Measurements from ENCODE around the gene MRPL4. TPM values are rescaled to one million over a fixed set of nuclear protein-coding genes. Genes with fewer than 3 reads are reported as not detected.

The MRPL4 gene
- 74.8 and 81.3 TPM in 2 replicates for total RNA-seq (2012; rRNA removed)

DNA sequence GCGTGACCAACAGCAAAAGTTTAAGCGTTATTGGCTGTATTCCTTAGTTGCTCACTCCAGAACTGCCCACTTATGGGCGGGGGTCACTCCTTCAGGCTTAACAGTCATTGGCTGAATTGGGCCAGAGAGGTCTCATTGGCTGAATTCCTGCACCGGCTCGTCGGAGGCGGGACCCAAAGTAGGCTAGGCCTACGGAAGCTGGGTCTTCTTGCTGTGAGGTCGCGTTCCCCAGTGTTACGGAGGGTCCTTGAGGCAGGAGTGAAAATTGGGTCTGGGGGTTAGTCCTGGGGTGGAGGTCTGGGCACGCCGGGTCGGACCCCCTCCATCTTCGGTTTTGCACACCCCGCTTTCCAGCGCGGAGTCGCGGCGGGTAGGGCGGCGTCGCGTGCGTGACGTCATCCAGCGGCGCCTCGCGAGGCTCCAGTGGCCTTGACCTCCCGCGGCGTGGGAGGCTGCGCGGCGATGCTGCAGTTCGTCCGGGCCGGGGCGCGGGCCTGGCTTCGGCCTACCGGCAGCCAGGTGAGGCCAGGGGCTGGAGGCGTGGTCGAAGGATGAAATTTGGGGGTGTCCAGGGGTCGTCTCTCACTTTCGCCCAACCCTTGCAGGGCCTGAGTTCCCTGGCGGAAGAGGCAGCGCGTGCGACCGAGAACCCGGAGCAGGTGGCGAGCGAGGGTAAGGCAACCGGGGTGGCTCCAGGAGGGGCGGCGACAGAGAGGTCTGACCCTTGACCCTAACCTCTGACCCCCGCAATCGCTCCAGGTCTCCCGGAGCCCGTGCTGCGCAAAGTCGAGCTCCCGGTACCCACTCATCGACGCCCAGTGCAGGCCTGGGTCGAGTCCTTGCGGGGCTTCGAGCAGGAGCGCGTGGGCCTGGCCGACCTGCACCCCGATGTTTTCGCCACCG lies at the start of gene MRPL4:
TSS of gene MRPL4 (plus strand) at position 423 of the 903 bp plus-strand sequence. CDS start at position 463, 40 bp downstream.
- peak within 1 kb of the TSS; percentile 85 for H3K9ac ChIP-seq (ENCODE audit: low read depth, low read length)
- H3K4me1 ChIP-seq (ENCODE audit: control insufficient read depth, insufficient read depth, low read length): peaks cover 3% of the 10 kb centered on the region
- H3K36me3 ChIP-seq (ENCODE audit: insufficient read depth, low read length): peaks cover 11% of the 10 kb centered on the region
- H3K9me3 ChIP-seq (replicated peaks; ENCODE audit: low read length): no peaks in the 10 kb centered on the region
- peak within 1 kb of the TSS; percentile 84 for H3K4me3 ChIP-seq (ENCODE audit: low read length)
- H3K27me3 ChIP-seq (ENCODE audit: control insufficient read depth, insufficient read depth, low read length): no peaks in the 10 kb centered on the region
- peak within 1 kb of the TSS; percentile 96 for H3K4me2 ChIP-seq (ENCODE audit: low read length)

DNA sequence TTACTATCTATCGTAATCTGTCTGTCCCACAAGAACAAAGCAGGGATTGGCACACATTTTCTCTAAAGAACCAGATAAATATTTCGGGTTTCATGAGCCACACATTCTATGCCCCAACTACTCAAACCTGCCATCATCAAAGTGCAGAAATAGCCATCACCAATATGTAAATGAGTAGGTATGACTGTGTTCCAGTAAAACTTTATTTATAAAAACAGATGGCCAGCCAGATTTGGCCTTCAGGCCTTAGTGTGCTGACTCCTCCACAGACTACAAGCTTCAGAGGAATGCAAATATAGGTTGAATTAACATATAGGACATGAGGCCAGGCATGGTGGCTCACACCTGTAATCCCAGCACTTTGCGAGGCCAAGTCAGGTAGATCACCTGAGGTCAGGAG lies 48.3 kb upstream of the MRPL4 start:
- no peaks in the 10 kb centered on the region for H3K27me3 ChIP-seq (ENCODE audit: control insufficient read depth, insufficient read depth, low read length)
- no peaks in the 10 kb centered on the region for H3K36me3 ChIP-seq (ENCODE audit: insufficient read depth, low read length)
- H3K9me3 ChIP-seq (replicated peaks; ENCODE audit: low read length): no peaks in the 10 kb centered on the region
- no peak overlapping the region for H3K4me3 ChIP-seq (ENCODE audit: low read length)
- H3K4me1 ChIP-seq (ENCODE audit: control insufficient read depth, insufficient read depth, low read length): peaks cover 7% of the 10 kb centered on the region
- no peak overlapping the region for H3K4me2 ChIP-seq (ENCODE audit: low read length)
- H3K9ac ChIP-seq (ENCODE audit: low read depth, low read length): no peak overlapping the region

DNA sequence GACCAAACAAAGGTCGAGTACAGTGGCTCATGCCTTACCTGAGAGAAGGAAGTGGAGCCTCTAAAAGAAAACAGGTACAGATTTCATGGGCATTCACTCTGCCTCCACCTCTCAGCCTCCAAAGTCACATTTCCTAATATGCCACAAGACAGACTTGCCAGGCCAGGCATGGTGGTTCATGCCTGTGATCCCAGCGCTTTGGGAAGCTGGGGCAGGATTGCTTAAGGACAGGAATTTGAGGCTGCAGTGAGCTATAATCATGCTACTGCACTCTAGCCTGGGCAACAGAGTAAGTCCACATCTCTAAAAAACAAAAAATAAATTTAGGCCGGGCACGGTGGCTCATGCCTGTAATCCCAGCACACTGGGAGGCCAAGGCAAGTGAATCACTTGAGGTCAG lies 46.4 kb upstream of the MRPL4 start:
- Histone ChIP-seq H3K9me3 (replicated peaks; ENCODE audit: low read length) (no peaks in the 10 kb centered on the region), H3K36me3 (ENCODE audit: insufficient read depth, low read length) (no peaks in the 10 kb centered on the region), H3K9ac (ENCODE audit: low read depth, low read length) (no peak overlapping the region), H3K4me2 (ENCODE audit: low read length) (no peak overlapping the region), H3K4me3 (ENCODE audit: low read length) (no peak overlapping the region), H3K4me1 (ENCODE audit: control insufficient read depth, insufficient read depth, low read length) (peaks cover 11% of the 10 kb centered on the region), H3K27me3 (ENCODE audit: control insufficient read depth, insufficient read depth, low read length) (no peaks in the 10 kb centered on the region)

GRCh38 chr19:10206226-10206885 lies 45.7 kb upstream of the MRPL4 start:
- Histone ChIP-seq H3K36me3 (ENCODE audit: insufficient read depth, low read length) (no peaks in the 10 kb centered on the region), H3K4me1 (ENCODE audit: control insufficient read depth, insufficient read depth, low read length) (peaks cover 11% of the 10 kb centered on the region), H3K9me3 (replicated peaks; ENCODE audit: low read length) (no peaks in the 10 kb centered on the region), H3K4me3 (ENCODE audit: low read length) (no peak overlapping the region), H3K4me2 (ENCODE audit: low read length) (no peak overlapping the region), H3K27me3 (ENCODE audit: control insufficient read depth, insufficient read depth, low read length) (no peaks in the 10 kb centered on the region), H3K9ac (ENCODE audit: low read depth, low read length) (no peak overlapping the region)

DNA sequence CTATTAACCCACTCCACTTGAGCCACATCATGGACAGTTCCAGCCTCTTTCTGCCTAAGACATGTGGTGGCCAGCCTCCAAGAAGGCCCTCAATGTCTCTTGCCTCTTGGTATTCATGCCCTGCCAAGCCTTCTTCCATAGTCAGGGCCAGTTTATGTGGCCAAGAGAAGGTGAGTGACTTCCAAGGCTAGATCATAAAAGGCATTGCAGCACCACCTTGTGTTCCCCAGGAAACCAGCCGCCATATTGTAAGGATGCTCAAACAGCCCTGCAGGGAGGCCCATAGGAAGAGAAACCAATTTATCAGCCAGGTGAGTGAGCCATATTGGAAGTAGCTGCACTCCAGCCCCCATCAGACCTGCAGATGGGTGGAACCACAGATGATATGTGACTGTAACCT lies 45.0 kb upstream of the MRPL4 start:
- no peak overlapping the region for H3K4me3 ChIP-seq (ENCODE audit: low read length)
- no peaks in the 10 kb centered on the region for H3K9me3 ChIP-seq (replicated peaks; ENCODE audit: low read length)
- no peaks in the 10 kb centered on the region for H3K36me3 ChIP-seq (ENCODE audit: insufficient read depth, low read length)
- H3K27me3 ChIP-seq (ENCODE audit: control insufficient read depth, insufficient read depth, low read length): peaks cover 3% of the 10 kb centered on the region
- peaks cover 11% of the 10 kb centered on the region for H3K4me1 ChIP-seq (ENCODE audit: control insufficient read depth, insufficient read depth, low read length)
- H3K4me2 ChIP-seq (ENCODE audit: low read length): no peak overlapping the region
- H3K9ac ChIP-seq (ENCODE audit: low read depth, low read length): no peak overlapping the region

GRCh38 chr19:10209315-10209714 lies 42.7 kb upstream of the MRPL4 start:
- no peak overlapping the region for H3K9ac ChIP-seq (ENCODE audit: low read depth, low read length)
- no peaks in the 10 kb centered on the region for H3K9me3 ChIP-seq (replicated peaks; ENCODE audit: low read length)
- H3K4me1 ChIP-seq (ENCODE audit: control insufficient read depth, insufficient read depth, low read length): peaks cover 11% of the 10 kb centered on the region
- H3K36me3 ChIP-seq (ENCODE audit: insufficient read depth, low read length): no peaks in the 10 kb centered on the region
- H3K27me3 ChIP-seq (ENCODE audit: control insufficient read depth, insufficient read depth, low read length): peaks cover 3% of the 10 kb centered on the region
- H3K4me2 ChIP-seq (ENCODE audit: low read length): no peak overlapping the region
- no peak overlapping the region for H3K4me3 ChIP-seq (ENCODE audit: low read length)

DNA sequence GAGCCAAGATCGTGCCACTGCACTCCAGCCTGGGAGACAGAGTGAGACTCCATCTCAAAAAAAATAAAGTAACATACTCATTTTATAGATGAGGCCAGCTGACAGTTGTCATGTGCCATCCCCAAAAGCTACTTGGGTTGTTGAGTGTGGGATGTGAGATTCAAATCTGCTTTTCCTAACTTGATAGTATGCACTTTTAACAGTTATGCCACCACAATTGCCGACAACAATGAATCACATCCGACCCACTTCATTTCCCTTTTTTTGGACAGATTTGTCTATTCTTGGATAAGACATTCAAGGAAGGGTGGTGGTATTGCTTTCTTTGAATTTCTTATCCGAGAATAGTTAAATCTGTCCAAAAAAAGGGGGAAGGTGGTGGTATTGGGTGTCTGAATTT lies 41.0 kb upstream of the MRPL4 start:
- Histone ChIP-seq H3K4me1 (ENCODE audit: control insufficient read depth, insufficient read depth, low read length) (peaks cover 10% of the 10 kb centered on the region), H3K27me3 (ENCODE audit: control insufficient read depth, insufficient read depth, low read length) (peaks cover 3% of the 10 kb centered on the region), H3K9me3 (replicated peaks; ENCODE audit: low read length) (no peaks in the 10 kb centered on the region), H3K9ac (ENCODE audit: low read depth, low read length) (no peak overlapping the region), H3K4me2 (ENCODE audit: low read length) (no peak overlapping the region), H3K4me3 (ENCODE audit: low read length) (no peak overlapping the region), H3K36me3 (ENCODE audit: insufficient read depth, low read length) (no peaks in the 10 kb centered on the region)

DNA sequence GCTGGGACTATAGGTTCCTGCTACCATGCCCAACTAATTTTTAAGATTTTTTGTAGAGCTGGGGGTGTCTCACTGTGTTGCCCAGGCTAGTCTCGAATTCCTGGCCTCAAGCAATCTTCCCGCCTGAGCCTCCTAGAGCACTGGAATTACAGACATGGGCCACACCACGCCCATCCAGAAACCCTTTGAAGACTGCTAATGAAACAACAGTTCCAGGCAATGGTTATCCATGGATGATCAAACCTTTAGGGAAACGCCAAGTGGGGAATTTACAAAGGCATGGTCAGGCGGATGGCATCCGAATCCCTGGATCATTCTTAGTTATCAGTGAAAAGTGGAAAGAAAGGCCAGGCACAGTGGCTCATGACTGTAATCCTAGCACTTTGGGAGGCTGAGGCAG lies 40.3 kb upstream of the MRPL4 start:
- H3K4me2 ChIP-seq (ENCODE audit: low read length): no peak overlapping the region
- H3K4me3 ChIP-seq (ENCODE audit: low read length): no peak overlapping the region
- H3K9me3 ChIP-seq (replicated peaks; ENCODE audit: low read length): no peaks in the 10 kb centered on the region
- peaks cover 3% of the 10 kb centered on the region for H3K27me3 ChIP-seq (ENCODE audit: control insufficient read depth, insufficient read depth, low read length)
- H3K9ac ChIP-seq (ENCODE audit: low read depth, low read length): no peak overlapping the region
- H3K4me1 ChIP-seq (ENCODE audit: control insufficient read depth, insufficient read depth, low read length): peaks cover 5% of the 10 kb centered on the region
- H3K36me3 ChIP-seq (ENCODE audit: insufficient read depth, low read length): no peaks in the 10 kb centered on the region

DNA sequence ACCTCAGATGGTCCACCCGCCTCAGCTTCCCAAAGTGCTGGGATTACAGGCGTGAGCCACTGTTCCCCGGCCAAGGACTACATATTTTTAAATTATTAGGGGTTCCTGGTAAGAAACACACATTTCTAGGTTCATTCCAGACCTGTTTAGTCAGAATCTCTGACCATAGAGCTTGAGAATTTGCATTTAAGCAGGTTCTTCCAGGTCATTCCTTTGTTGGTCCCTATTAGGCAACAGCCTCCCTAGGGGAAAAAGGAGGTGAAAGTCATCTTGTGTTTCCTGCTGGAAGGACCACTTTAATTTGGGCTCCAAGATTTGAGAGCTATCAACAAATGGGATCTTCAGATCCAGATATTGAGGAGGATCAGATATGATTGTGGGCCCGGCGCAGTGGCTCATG lies 37.2 kb upstream of the MRPL4 start:
- H3K4me1 ChIP-seq (ENCODE audit: control insufficient read depth, insufficient read depth, low read length): no peaks in the 10 kb centered on the region
- H3K27me3 ChIP-seq (ENCODE audit: control insufficient read depth, insufficient read depth, low read length): peaks cover 3% of the 10 kb centered on the region
- no peak overlapping the region for H3K9ac ChIP-seq (ENCODE audit: low read depth, low read length)
- no peaks in the 10 kb centered on the region for H3K36me3 ChIP-seq (ENCODE audit: insufficient read depth, low read length)
- H3K9me3 ChIP-seq (replicated peaks; ENCODE audit: low read length): no peaks in the 10 kb centered on the region
- no peak overlapping the region for H3K4me2 ChIP-seq (ENCODE audit: low read length)
- no peak overlapping the region for H3K4me3 ChIP-seq (ENCODE audit: low read length)

GRCh38 chr19:10217085-10217484 lies 34.9 kb upstream of the MRPL4 start:
- Histone ChIP-seq H3K9me3 (replicated peaks; ENCODE audit: low read length) (no peaks in the 10 kb centered on the region), H3K9ac (ENCODE audit: low read depth, low read length) (no peak overlapping the region), H3K4me2 (ENCODE audit: low read length) (no peak overlapping the region), H3K27me3 (ENCODE audit: control insufficient read depth, insufficient read depth, low read length) (no peaks in the 10 kb centered on the region), H3K4me3 (ENCODE audit: low read length) (no peak overlapping the region), H3K36me3 (ENCODE audit: insufficient read depth, low read length) (no peaks in the 10 kb centered on the region), H3K4me1 (ENCODE audit: control insufficient read depth, insufficient read depth, low read length) (no peaks in the 10 kb centered on the region)

DNA sequence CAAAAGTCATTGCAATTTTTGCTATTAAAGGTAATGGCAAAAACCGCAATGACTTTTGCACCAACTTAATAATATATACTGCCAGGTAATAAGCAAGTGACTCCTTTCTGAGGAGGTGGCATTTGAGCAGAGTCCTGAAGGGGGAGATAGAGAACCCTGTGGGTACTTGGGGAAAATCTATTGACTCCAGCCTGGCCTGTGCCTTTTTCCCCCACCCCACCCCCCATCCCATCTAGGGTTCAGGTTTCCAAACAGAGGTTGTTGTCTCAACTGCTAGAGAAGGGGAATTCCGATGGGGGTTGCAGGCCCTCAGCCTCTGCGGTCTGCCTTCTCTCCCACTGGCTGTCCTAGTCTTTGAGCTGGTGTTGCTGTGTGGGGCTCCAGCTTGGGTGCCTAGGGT lies 32.3 kb upstream of the MRPL4 start:
- Histone ChIP-seq H3K36me3 (ENCODE audit: insufficient read depth, low read length) (no peaks in the 10 kb centered on the region), H3K4me2 (ENCODE audit: low read length) (no peak overlapping the region)

More for the DNA sequence above, 32.3 kb upstream of the MRPL4 start:
- H3K9ac ChIP-seq (ENCODE audit: low read depth, low read length): no peak overlapping the region
- H3K27me3 ChIP-seq (ENCODE audit: control insufficient read depth, insufficient read depth, low read length): no peaks in the 10 kb centered on the region
- H3K4me1 ChIP-seq (ENCODE audit: control insufficient read depth, insufficient read depth, low read length): no peaks in the 10 kb centered on the region
- no peaks in the 10 kb centered on the region for H3K9me3 ChIP-seq (replicated peaks; ENCODE audit: low read length)
- H3K4me3 ChIP-seq (ENCODE audit: low read length): no peak overlapping the region

All from skeletal muscle satellite cell (primary cell).